NCI-H82 treated with DMSO at 0.1 percent for 48 hours (cell line): ENCODE data around the gene ZMYND19.
"Not testable (repeated sequence)": the region's sequence is repeated elsewhere in the genome, so short reads cannot be mapped to it uniquely, and the experiment has no call there.

Experiments used
- DNase-seq: peaks from one replicate; lab custom pipeline; 2025; ENCODE audit not compliant: unreplicated experiment; lab: John Stamatoyannopoulos, UW

ZMYND19 gene

GRCh38 chr9:137589441-137590122, 730 bp downstream of the ZMYND19 start:
- no peak for DNase-seq

GRCh38 chr9:137588891-137589290, 1.4 kb downstream of the ZMYND19 start:
- DNase-seq, result no peak

DNA sequence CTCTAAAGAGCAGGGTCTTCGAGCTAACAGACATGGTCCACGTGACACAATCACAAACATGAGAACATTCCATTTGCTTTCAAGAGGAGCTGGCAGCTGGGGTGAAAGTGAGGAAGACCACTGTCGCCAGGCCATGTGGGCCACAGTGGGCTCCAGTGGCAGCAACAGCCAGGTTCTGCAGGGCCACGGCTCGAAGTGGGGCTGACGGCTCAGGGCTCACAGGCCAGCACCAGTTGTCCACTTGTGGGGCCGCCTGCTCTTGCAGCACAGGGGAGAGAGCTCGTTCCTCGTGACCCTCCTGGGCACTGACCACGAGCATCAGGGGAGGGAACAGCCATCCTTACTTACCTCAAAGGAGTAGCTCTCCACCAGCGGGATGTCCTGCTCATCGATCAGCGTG, 2.0 kb downstream of the ZMYND19 start:
- DNase-seq, result no peak

- DNase-seq, result no peak
These were observed 3.5 kb downstream of the ZMYND19 start for GRCh38 chr9:137586854-137587253.

GRCh38 chr9:137583957-137584356, 6.4 kb downstream of the ZMYND19 start:
- no peak for DNase-seq

GRCh38 chr9:137583347-137583746, 7.0 kb downstream of the ZMYND19 start:
- no peak for DNase-seq

- no peak for DNase-seq
These were observed 7.9 kb downstream of the ZMYND19 start for GRCh38 chr9:137582286-137582860.

- no peak for DNase-seq
These were observed 8.7 kb downstream of the ZMYND19 start for GRCh38 chr9:137581361-137582285.

- DNase-seq, result no peak
These were observed 9.4 kb downstream of the ZMYND19 start for GRCh38 chr9:137580954-137581322.

DNA sequence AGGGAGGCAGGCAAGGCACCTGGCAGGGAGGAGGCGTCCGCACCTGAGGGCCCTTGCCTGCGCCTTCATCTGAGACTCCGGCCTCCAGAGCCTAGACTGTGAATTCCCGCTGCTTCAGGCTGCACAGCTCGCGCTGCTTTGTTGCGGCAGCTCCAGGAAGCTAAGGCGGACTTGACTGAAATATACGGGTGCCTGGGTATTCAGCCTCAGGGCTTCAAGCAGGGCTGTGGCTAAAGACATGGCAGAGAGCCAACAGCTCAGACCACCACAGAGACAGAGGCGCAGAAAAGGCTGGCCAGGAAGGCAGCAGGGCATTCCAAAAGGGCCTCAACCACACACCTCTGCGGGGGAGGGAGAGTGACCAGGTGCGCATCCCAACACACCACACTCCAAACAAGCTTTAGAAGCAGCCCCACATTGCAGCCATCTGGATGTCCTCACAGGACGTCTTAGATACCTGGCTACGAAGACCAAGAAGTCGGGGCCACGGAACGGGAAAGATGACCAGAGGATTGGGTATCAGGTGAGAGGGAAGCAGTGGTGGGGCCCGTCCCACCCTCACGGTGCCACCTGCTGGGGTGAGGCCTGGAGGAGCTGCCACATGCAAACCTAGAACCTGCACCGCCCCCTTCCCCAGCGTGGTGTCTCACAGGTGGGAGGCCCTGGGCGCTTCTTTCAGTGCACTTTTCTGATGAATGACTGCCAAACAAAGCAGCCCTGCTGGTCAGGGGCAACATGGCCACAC, 9.9 kb downstream of the ZMYND19 start:
- DNase-seq, result no peak

DNA sequence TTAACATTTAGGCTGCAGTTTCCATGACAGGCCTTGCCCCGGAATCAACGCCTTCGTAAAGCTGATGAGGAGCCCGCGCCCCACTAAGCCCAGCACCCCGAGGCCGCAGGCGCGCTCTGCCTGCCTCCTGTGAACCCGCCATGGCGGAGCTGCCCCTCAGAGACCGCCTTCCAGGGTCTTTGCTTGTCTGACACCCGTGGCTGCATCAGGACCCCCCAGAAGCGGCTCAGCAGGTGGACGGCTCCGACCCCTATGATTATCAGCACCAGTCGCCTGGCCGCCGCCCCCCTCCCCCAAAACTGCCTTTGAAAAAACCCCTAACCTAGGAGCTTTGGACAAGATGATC, 11.1 kb downstream of the ZMYND19 start:
- no peak for DNase-seq

DNA sequence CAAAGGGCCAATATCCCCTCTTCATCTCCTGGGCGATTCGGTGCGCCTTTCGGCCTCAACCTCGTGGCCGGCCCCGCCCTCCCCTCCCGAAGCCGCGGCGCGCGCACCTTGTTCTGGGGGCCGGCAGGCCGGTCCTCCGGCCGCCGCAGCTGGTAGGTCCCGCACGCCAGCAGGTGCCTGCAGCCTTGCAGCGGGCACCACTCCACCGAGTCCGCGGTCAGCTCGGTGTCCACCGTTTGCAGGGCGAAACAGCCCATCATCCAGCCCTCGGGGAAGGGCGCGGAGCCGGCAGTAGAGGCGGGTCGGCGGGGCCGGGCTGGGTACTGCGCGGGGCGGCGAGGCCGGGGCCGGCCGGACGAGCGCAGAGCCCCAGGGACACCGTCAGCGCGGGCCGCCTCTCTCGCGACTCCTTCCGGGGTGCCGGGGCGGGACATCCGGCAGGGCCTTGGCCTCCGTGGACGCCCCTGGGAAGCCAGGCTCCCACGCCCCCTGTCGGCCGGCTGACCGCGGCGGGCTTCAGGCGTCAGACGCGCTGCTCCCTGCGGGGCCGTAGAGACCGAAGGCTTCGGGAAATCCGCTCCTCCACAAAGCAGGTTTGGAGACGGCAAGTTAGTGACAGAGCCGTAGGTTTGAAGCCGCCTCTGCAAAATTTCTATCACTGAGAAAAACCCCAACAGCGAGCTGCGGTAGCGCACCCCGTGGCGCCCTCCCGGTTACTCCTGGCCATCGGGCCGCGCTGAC, 11.6 kb downstream of the ZMYND19 start, which contains the start of gene DPH7:
Gene DPH7, minus strand, starts transcription at position 408 of the 741 bp plus-strand sequence. Its CDS starts 148 bp downstream, at position 260.
- peak; percentile 65 for DNase-seq

GRCh38 chr9:137575716-137576411, 14.4 kb downstream of the ZMYND19 start:
- DNase-seq, result no peak

- no peak for DNase-seq
These were observed 15.0 kb downstream of the ZMYND19 start for GRCh38 chr9:137575364-137575715.

- DNase-seq, result no peak
These were observed 16.1 kb downstream of the ZMYND19 start for GRCh38 chr9:137574192-137574591.

- DNase-seq, result no peak
These were observed 19.7 kb downstream of the ZMYND19 start for GRCh38 chr9:137570566-137570965.

DNA sequence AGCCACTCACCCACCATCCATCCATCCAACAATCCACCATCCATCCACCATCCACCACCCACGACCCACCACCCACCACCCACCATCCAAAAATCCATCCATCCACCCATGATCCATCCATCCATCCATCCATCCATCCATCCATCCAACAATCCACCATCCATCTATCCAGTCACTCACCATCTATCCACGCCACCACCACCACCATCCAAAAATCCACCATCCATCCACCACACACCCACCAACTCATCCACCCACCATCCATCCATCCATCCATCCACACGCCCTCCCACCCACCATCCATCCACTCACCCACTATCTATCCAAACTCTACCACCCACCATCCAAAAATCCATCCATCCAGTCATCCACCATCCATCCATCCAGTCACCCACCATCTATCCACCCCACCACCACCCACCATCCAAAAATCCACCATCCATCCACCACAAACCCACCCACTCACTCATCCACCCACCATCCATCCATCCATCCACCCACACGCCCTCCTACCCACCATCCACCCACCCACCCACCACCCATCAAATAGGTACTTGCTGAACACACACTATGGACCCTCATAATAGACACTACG, 20.6 kb downstream of the ZMYND19 start:
- no peak for DNase-seq

GRCh38 chr9:137568445-137568844, 21.9 kb downstream of the ZMYND19 start:
- DNase-seq, result not testable (repeated sequence)

DNA sequence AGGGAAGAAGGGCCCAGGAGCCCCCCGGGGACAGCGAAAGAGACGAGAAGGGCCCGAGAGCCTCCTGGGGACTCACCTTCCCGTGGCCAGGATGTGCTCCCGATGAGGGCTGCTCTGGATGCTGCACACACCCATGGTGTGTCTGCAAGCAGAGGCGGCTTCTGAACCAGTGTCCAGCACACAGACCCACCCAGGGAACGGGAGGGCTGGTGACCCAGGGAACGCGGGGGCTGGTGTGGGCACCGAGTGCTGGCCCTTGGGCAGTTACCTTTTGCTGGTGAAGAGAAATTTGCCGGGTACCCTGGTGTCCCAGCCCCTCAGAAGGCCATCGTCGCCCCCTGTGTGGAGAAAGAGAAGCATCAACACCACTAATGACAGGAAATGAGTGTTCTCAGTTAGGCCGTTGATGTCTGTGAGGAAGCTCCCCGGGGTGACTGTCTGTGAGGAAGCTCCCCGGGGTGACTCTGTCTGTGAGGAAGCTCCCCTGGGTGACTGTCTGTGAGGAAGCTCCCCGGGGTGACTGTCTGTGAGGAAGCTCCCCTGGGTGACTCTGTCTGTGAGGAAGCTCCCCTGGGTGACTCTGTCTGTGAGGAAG, 25.4 kb downstream of the ZMYND19 start:
- no peak for DNase-seq
